MCF 10A (cell line): ENCODE data around the gene GPR139. TPM values are rescaled to one million over a fixed set of nuclear protein-coding genes. Genes with fewer than 3 reads are reported as not detected.

ENCODE experiments used
- BruUV-seq: library from RNA; stranded (reverse); fragments of 400-500 nt; replicated peaks from 2 replicates; lab custom pipeline; 2021; lab: Mats Ljungman, UMichigan
- CTCF ChIA-PET: fragments of 300-600 bp; sonication (Branson Sonifier 250); formaldehyde crosslinking; extraction: SDS; loops from one replicate; lab custom pipeline; 2021; ENCODE audit warnings: antibody characterized with exemption, inconsistent platforms; lab: Yijun Ruan, JAX
- POLR2A ChIA-PET: fragments of 300-600, 350-650 bp; sonication (Branson Sonifier 250); formaldehyde crosslinking; extraction: SDS; loops from one replicate; lab custom pipeline; 2020; ENCODE audit warnings: antibody characterized with exemption, inconsistent platforms; lab: Yijun Ruan, JAX
- DNase-seq: peaks from one replicate; pipeline ENCODE4 v3.0.0-alpha.2; 2018; ENCODE audit not compliant: unreplicated experiment
- H3K27ac Mint-ChIP-seq: one replicate; pipeline ENCODE4 v1.8.0; 2022; ENCODE audit warnings: mild to moderate bottlenecking, low read depth, mixed read lengths; ENCODE audit not compliant: unreplicated experiment
- H3K27me3 Mint-ChIP-seq: one replicate; pipeline ENCODE4 v1.8.0; 2022; ENCODE audit warnings: mixed read lengths; ENCODE audit not compliant: insufficient read depth, unreplicated experiment
- H3K36me3 Mint-ChIP-seq: one replicate; pipeline ENCODE4 v1.8.0; 2022; ENCODE audit warnings: mild to moderate bottlenecking, moderate library complexity, mixed read lengths; ENCODE audit not compliant: insufficient read depth, unreplicated experiment
- H3K4me1 Mint-ChIP-seq: one replicate; pipeline ENCODE4 v1.8.0; 2022; ENCODE audit warnings: mixed read lengths; ENCODE audit not compliant: insufficient read depth, unreplicated experiment
- H3K4me3 Mint-ChIP-seq: one replicate; pipeline ENCODE4 v1.8.0; 2022; ENCODE audit warnings: mild to moderate bottlenecking, moderate library complexity, mixed read lengths; ENCODE audit not compliant: unreplicated experiment
- H3K9me3 Mint-ChIP-seq: one replicate; pipeline ENCODE4 v1.8.0; 2022; ENCODE audit warnings: mixed read lengths; ENCODE audit not compliant: unreplicated experiment
- CTCF ChIP-seq: fragments of 200-600 bp; IDR thresholded peaks from one replicate; pipeline ENCODE4 v1.8.0; 2022; ENCODE audit warnings: antibody characterized with exemption, mild to moderate bottlenecking; ENCODE audit not compliant: unreplicated experiment
- intact Hi-C: fragments of 100-400 bp; cut with micrococcal nuclease; formaldehyde crosslinking; loops from 2 replicates; pipeline ENCODE4 v1.14.1; 2022
- total RNA-seq: library from RNA; stranded (reverse); gene quantifications from 2 replicates; pipeline ENCODE4 v1.2.3, GENCODE V29; 2022

GPR139 gene
- total RNA-seq, 1 experiment from 2014 or later, result not detected

DNA sequence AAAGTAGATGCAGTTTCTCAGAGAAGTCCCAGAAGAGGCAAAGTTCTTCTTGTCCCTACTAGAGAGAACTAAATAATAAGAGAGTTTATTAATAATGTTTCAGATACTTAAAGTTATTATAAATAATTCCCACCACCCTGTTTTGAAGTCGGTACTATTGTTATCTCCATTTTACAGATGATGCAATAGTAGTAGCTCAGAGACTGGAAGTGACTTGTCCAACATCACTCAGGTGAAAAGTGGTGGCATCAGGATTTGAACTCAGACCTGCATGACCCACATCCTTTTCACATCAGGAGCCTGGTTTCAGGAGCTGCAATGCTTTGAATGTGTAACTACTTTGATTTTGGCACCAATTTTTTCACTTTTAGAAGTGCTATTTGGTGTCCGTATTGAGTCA is 52.7 kb downstream of the GPR139 start:
- Mint-ChIP-seq H3K9me3 (peaks cover 10% of the 10 kb centered on the region), H3K27ac (no peak overlapping the region), H3K36me3 (peaks cover 6% of the 10 kb centered on the region), H3K4me1 (no peaks in the 10 kb centered on the region), H3K27me3 (no peaks in the 10 kb centered on the region), H3K4me3 (no peak overlapping the region)
- intact Hi-C loops, result no loop called here
- ChIA-PET POLR2A (no interaction called here), CTCF (no interaction called here)
- no TSS peak for BruUV-seq
- no peak for DNase-seq
- TF ChIP-seq CTCF, result no peak

DNA sequence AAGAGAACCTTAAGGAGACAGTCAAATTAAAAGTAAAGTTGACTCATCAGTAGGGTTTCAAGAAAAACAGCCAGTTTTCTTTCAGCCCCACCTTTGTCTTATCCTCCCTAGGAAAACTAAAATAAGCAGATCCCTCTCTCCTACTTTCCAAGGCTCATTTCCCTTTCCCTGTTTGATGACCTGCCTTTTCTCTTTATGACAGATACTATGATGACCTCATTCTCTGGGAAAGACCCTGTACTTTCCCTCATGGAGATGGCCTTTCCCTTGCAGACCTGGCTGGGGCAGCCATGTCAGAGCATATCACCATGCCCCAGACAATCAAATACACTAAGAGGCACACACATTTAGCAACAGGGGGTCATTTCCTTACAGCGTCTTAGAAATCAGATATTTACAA is 53.6 kb downstream of the GPR139 start:
- Mint-ChIP-seq H3K27ac (no peak overlapping the region), H3K4me3 (no peak overlapping the region), H3K36me3 (peaks cover 6% of the 10 kb centered on the region), H3K27me3 (no peaks in the 10 kb centered on the region), H3K4me1 (no peaks in the 10 kb centered on the region), H3K9me3 (peaks cover 10% of the 10 kb centered on the region)
- intact Hi-C loops, result no loop called here
- DNase-seq, result no peak
- BruUV-seq, result no TSS peak
- no peak for TF ChIP-seq CTCF
- ChIA-PET CTCF (no interaction called here), POLR2A (no interaction called here)

DNA sequence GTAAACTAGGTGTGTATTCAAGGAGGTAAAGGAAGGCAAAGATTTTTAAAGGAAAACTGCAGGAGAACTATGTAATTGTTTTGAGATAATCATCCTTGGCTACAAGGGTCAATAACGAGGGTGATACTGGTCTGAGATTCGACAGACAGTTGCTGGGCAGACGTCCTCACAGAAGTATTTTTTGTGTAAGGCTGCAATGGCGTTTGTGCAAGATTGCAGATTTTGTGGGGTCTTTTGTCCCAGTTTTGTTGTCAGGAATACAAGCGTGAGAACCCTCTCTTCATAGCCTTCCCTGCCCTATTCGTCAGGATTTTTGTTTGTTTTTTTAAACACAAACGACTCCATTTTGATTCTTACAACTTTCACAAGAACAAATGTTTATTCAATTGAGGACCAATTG is 57.5 kb downstream of the GPR139 start:
- H3K36me3 Mint-ChIP-seq, result peaks cover 6% of the 10 kb centered on the region
- CTCF ChIA-PET, result no interaction called here
- no peak for TF ChIP-seq CTCF
- no peak for DNase-seq
- BruUV-seq, result no TSS peak
- H3K4me1 Mint-ChIP-seq, result no peaks in the 10 kb centered on the region
- no peaks in the 10 kb centered on the region for H3K27me3 Mint-ChIP-seq
- H3K27ac Mint-ChIP-seq, result no peak overlapping the region
- intact Hi-C loops, result no loop called here
- H3K4me3 Mint-ChIP-seq, result no peak overlapping the region
- POLR2A ChIA-PET, result no interaction called here
- no peaks in the 10 kb centered on the region for H3K9me3 Mint-ChIP-seq

GRCh38 chr16:20004931-20005330 is 68.8 kb downstream of the GPR139 start:
- intact Hi-C loops, result no loop called here
- no peaks in the 10 kb centered on the region for H3K4me1 Mint-ChIP-seq
- TF ChIP-seq CTCF, result no peak
- ChIA-PET CTCF (no interaction called here), POLR2A (no interaction called here)
- no peaks in the 10 kb centered on the region for H3K9me3 Mint-ChIP-seq
- no peaks in the 10 kb centered on the region for H3K36me3 Mint-ChIP-seq
- no TSS peak for BruUV-seq
- no peak for DNase-seq
- H3K27me3 Mint-ChIP-seq, result no peaks in the 10 kb centered on the region
- H3K27ac Mint-ChIP-seq, result no peak overlapping the region
- H3K4me3 Mint-ChIP-seq, result no peak overlapping the region
